HG03159 (cell line): Measurements from ENCODE around the gene OOSP1.
"Not testable (repeated sequence)": the region's sequence is repeated elsewhere in the genome, so short reads cannot be mapped to it uniquely, and the experiment has no call there.

Source experiments
- ATAC-seq: cut with Tn5 transposase; IDR thresholded peaks from one replicate; pipeline ENCODE4 v1.9.1; 2021; ENCODE audit warnings: mild to moderate bottlenecking, moderate library complexity; ENCODE audit not compliant: unreplicated experiment

OOSP1 gene

GRCh38 chr11:59960502-59961381, 22.5 kb downstream of the OOSP1 start:
- ATAC-seq = no peak

GRCh38 chr11:59962107-59962482, 23.9 kb downstream of the OOSP1 start:
- ATAC-seq = no peak

GRCh38 chr11:59963733-59964132, 25.5 kb downstream of the OOSP1 start, which contains the start of gene OOSP4A:
TSS of gene OOSP4A (plus strand) at chr11:59964033. CDS start at chr11:59964033, 0 bp downstream.
- ATAC-seq = no peak

GRCh38 chr11:59965424-59965823, 27.2 kb downstream of the OOSP1 start:
- ATAC-seq = no peak

GRCh38 chr11:59966201-59966600, 28.0 kb downstream of the OOSP1 start:
- no peak for ATAC-seq

- no peak for ATAC-seq
Measured at GRCh38 chr11:59967677-59968394, 29.6 kb downstream of the OOSP1 start.

- ATAC-seq = no peak
Measured at GRCh38 chr11:59968395-59968783, 30.2 kb downstream of the OOSP1 start.

- no peak for ATAC-seq
Measured at GRCh38 chr11:59973097-59973496, 34.9 kb downstream of the OOSP1 start.

GRCh38 chr11:59981106-59981770, 43.0 kb downstream of the OOSP1 start:
- no peak for ATAC-seq

- ATAC-seq = not testable (repeated sequence)
Measured at GRCh38 chr11:59982037-59982436, 43.8 kb downstream of the OOSP1 start.

- no peak for ATAC-seq
Measured at GRCh38 chr11:59983212-59983611, 45.0 kb downstream of the OOSP1 start.

GRCh38 chr11:59984368-59984767, 46.1 kb downstream of the OOSP1 start:
- ATAC-seq = no peak

- no peak for ATAC-seq
Measured at GRCh38 chr11:59990421-59990820, 52.2 kb downstream of the OOSP1 start.

GRCh38 chr11:59992425-59992824, 54.2 kb downstream of the OOSP1 start:
- ATAC-seq = no peak

- no peak for ATAC-seq
Measured at GRCh38 chr11:59997800-59998199, 59.6 kb downstream of the OOSP1 start.

- no peak for ATAC-seq
Measured at GRCh38 chr11:59999691-60000090, 61.5 kb downstream of the OOSP1 start.

GRCh38 chr11:60003729-60004128, 65.5 kb downstream of the OOSP1 start:
- ATAC-seq = no peak

- ATAC-seq = no peak
Measured at GRCh38 chr11:60005360-60005759, 67.1 kb downstream of the OOSP1 start.
